Adrenal gland (tissue), 5 donors: ENCODE measurements around the gene PTMA.
"Not testable (repeated sequence)": the region's sequence is repeated elsewhere in the genome, so short reads cannot be mapped to it uniquely, and the experiment has no call there.

ENCODE experiments used
- POLR2A ChIP-seq, 2 donors: fragments of 450-650 bp; IDR thresholded peaks; one replicate each; pipeline ENCODE4 v1.6.1; 2017; ENCODE audit warnings: antibody characterized with exemption in 2 of 2, mild to moderate bottlenecking in 2 of 2, moderate library complexity in 1 of 2
- TF ChIP-seq, protein P1 (sequence below), 6 experiments: fragments of 450-650 bp in 4 of 6; fragments of 200-600 bp in 2 of 6; sonication (generic) in 1 of 6; IDR thresholded peaks; 1 replicate in 5 of 6; 2 replicates in 1 of 6; pipeline versions ENCODE4 v1.5.1 to v1.8.0; 2016 to 2021; ENCODE audit warnings: antibody characterized with exemption in 6 of 6, mild to moderate bottlenecking in 2 of 6, moderate library complexity in 1 of 6
- donor health status: DM: no; HTN: no; CAD: no.

- TF ChIP-seq, protein P1, sequence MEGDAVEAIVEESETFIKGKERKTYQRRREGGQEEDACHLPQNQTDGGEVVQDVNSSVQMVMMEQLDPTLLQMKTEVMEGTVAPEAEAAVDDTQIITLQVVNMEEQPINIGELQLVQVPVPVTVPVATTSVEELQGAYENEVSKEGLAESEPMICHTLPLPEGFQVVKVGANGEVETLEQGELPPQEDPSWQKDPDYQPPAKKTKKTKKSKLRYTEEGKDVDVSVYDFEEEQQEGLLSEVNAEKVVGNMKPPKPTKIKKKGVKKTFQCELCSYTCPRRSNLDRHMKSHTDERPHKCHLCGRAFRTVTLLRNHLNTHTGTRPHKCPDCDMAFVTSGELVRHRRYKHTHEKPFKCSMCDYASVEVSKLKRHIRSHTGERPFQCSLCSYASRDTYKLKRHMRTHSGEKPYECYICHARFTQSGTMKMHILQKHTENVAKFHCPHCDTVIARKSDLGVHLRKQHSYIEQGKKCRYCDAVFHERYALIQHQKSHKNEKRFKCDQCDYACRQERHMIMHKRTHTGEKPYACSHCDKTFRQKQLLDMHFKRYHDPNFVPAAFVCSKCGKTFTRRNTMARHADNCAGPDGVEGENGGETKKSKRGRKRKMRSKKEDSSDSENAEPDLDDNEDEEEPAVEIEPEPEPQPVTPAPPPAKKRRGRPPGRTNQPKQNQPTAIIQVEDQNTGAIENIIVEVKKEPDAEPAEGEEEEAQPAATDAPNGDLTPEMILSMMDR (IDR thresholded peaks at IDR 0.05) = not testable (repeated sequence)
- TF ChIP-seq POLR2A (IDR thresholded peaks at IDR 0.05) = not testable (repeated sequence)
Measured at GRCh38 chr2:231748153-231748896, 40.0 kb downstream of the PTMA start.
